SIG-M5 (cell line): Measurements from ENCODE around the gene PCED1B.
A peak's percentile ranks its signal among the peaks of the same experiment; 100 is the strongest.
"Not testable (repeated sequence)": the region's sequence is repeated elsewhere in the genome, so short reads cannot be mapped to it uniquely, and the experiment has no call there.

Experiments used
- DNase-seq: peaks from one replicate; lab custom pipeline; 2025; lab: John Stamatoyannopoulos, UW

PCED1B gene

DNA sequence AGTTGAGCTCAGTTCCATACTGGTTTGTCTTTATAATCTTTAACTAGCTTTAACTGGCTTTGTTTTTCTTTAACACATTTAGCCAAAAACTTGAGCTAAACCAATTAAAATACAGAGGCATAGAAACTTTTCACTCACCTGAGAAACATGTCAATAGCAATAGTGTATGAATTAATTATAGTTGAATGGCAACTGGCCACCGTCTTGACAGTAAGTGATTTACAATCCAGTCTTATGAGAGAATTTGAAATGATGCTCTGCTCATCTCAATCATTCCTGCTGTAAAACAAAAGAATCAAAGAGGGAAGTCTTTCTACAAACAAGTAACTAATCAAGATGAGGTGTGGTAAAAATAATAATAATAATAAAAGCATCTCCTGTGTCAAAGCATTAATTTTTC lies 86.9 kb downstream of the PCED1B start:
- DNase-seq, result no peak

GRCh38 chr12:47170281-47170680 lies 90.9 kb downstream of the PCED1B start:
- not testable (repeated sequence) for DNase-seq

DNA sequence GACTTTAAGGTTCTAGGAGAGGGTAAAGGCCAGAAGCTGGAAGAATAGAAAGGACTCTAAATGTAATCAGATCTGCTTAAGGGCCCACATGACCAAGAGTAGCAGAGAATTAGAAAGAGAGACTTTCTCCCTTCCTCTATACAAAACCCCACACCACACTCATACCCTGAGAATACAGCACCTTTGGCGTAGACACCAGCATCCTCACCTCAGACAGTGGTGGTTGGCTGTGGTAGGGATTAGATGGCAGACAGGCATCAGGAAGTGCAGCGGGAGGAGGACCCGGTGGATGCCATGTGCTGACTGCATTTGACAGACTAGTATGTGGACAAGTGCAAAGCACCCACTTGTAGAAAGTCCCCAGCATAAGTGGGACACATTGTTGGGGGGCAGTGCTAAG lies 98.6 kb downstream of the PCED1B start:
- no peak for DNase-seq

DNA sequence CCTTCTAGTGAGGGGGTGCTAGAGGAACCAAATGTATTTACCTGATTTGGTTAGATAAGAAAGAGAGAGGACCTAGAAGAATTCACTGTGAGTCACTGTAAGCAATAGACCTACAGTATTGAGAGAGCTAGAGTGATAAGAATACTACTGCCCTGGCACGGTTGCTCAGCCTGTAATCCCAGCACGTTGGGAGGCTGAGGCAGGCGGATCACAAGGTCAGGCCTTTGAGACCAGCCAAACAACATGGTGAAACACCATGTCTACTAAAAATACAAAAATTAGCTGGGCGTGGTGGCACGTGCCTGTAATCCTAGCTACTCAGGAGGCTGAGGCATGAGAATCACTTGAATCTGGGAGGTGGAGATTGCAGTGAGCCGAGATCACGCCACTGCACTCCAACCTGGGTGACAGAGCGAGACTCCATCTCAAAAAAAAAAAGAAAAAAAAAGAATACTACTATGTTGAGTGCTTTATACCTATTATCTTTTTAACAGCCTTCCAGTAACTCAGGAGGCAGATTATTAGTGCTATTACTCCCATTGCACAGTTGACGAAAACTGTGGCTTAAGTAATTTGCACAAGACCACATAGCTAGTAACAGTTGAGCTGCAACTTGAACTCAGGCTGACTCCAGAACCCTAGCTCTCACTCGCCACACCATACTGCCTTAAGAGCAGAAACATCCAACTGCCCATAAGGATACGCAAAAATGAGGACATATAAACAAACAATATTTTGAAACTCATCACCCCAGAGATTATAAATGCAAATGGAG lies 102.9 kb downstream of the PCED1B start:
- not testable (repeated sequence) for DNase-seq

DNA sequence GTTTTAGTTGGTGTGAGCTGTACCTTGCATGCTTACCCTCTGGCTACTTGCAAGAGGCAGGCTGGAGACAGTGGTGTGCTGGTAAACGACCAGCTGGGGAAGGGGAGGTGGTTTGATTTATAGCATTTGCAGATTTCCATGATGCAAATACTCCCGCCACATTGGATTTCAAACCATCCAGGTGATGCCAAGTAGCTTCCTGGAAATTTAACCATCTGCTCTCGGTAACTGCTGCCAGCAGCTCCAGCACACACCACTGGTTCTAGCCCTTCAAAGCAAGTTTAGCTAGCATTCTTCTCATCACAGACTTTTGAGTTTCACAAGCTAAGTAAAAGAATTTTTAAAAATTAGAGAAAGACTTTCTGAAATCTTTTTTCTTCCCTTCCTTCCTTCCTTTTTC lies 104.8 kb downstream of the PCED1B start:
- DNase-seq, result no peak

DNA sequence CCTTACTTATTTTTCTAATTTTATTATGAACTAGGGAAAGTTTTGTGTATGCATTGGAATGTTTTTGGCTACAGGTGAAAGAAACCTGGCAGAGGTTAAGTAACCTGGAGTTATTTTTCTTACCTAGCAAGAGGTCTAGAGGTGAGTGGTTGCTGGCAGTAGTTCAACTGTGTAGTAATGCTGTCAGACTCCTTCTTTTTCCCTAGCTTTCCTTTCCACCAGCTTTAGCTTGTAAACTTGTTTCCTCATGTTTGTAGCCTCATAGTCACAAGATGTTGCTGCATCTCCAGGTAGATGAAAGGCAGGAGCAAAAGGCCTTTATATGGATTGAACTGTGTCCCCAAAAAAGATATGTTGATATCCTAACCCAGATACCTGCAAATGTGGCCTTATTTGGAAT lies 105.4 kb downstream of the PCED1B start:
- no peak for DNase-seq

DNA sequence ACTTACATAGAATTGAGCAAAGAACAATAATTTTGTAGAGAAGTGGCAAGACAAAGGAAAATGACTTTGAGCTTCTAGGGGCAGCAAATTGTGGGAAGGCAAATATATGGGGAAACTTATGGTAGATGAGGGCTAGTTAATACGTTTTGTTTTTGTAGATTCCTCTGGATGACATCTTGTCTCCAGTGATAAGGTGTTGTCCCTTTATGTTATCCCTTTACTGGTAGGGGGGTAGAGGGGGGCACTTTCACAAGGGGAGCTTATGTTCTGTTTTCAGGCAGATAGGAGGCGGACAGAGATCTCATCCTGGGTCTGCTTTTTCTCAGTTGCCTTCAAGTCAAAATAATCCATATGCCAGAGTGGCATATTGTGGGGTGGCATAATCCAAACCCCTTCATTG lies 106.8 kb downstream of the PCED1B start:
- DNase-seq, result no peak

DNA sequence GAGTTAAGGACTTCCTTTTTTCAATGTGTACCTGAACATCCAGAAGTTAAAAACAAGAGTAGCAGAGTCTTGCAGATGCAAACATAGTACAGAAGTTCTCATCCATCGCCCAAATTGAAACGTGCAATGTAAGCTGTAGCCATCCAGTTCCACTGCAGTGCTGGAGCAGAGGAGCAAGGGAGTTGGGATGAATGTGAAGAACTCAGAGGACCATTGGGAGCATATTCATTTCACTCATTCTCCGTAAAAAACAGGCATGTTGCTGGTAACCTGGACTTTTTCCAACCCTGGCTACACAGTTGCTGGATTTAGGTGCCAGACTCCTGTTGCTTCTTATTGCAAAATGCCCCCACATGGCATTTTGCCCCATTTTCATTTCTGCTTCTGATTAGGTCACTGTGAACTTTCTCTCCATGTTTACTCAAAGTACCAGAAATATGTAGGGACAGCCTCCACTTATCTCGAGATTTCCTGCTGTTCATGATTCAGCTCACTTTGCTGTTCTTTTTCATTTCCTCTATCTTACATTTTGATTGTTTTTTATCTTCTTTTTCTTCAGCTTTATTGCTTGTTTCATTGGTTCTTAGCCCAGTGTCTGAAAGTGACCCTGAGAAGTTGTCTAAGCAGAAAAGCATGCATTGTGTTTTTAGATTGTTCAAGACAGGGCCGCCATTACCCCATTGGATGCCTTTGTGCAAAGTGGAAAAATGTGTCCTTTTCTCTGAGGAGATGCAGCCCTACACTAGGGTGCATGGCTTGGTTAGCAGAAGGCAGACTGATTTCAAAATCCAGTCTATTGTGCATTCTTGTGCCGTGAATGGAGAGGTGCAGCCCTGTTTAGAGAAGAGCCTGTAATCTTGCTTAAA lies 109.4 kb downstream of the PCED1B start:
- DNase-seq, result no peak

GRCh38 chr12:47189728-47190127 lies 110.3 kb downstream of the PCED1B start:
- DNase-seq, result no peak

DNA sequence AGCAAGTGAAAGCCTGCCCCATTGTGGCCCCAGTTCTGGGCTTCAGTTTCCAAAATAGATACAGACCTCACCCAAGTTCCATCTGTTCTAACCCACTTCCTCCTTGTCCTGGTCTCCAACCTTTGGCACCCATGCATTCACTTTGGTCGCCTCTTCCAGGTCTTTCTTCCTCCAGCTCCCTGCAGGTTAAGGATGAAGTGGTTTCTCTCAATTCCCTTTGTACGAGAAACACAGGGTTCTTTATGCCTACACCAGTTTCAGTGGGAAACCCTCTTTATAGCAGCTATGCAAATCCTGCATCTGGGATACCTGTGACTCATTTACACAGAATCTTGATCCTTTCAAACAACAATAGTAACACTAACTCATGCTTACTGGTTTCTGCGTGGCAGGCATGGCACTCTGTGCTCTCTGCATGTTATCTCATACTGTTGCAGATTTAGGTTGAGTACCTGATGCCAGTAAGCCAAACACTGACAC lies 110.9 kb downstream of the PCED1B start:
- no peak for DNase-seq

- no peak for DNase-seq
These were observed 111.5 kb downstream of the PCED1B start for GRCh38 chr12:47190905-47191304.

GRCh38 chr12:47192051-47192450 lies 112.6 kb downstream of the PCED1B start:
- DNase-seq, result no peak

- DNase-seq, result no peak
These were observed 113.6 kb downstream of the PCED1B start for GRCh38 chr12:47193066-47193465.

- DNase-seq, result no peak
These were observed 115.1 kb downstream of the PCED1B start for GRCh38 chr12:47194501-47194900.

DNA sequence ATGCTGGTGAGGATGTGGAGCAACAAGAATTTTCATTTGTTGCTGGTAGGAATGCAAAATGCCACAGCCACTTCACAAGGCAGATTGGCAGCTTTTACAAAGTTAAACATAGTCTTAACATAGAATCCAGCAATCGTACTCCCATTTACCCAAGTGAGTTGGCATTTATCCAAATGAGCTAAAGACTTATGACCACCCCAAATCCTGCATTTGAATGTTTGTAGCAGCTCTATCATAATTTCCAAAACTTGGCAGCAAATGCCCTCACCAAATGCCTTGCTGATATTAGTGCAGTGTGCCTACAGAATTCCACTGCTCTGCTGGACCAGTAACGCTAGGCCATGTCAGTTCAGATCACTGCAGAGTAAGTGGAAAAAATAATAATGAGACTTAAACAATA lies 121.0 kb downstream of the PCED1B start:
- no peak for DNase-seq

DNA sequence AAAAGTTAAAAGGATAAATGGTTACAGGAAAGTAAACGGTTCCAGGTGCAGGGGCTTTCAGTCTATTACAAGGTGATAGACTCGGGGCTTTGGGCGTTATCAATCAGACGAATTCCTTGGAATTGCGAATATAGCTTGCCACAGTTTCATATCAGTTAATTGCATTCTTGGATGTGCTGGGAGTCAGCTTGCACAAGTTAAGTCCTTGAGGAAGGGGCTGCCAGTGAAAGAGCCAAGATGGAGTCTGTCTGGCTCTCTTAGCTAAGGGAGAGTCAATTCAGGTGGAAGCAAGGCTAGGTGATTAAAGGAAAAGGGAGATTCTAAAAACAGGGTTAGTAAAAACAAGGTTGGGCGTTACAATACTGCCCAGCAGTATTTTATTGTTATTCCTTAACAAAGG lies 121.8 kb downstream of the PCED1B start:
- not testable (repeated sequence) for DNase-seq

DNA sequence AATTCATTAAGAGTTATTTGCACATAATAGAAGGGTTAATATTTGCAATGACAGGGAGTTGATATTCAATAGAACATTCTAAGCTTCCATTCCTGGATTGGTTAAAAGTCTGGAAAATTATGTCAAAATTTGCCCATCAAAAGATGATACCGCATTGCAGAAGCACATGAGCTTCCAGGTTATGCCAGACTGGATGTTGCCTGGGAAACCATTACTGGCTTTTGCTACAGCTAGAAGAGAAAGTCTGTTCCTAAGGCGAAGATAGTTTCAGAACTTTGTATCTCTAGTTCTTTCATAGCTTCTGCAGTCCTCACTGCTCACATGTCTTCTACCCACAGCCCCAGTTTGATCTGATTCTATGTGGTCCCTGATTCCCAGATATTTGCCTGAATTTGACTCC lies 122.8 kb downstream of the PCED1B start:
- DNase-seq, result no peak

DNA sequence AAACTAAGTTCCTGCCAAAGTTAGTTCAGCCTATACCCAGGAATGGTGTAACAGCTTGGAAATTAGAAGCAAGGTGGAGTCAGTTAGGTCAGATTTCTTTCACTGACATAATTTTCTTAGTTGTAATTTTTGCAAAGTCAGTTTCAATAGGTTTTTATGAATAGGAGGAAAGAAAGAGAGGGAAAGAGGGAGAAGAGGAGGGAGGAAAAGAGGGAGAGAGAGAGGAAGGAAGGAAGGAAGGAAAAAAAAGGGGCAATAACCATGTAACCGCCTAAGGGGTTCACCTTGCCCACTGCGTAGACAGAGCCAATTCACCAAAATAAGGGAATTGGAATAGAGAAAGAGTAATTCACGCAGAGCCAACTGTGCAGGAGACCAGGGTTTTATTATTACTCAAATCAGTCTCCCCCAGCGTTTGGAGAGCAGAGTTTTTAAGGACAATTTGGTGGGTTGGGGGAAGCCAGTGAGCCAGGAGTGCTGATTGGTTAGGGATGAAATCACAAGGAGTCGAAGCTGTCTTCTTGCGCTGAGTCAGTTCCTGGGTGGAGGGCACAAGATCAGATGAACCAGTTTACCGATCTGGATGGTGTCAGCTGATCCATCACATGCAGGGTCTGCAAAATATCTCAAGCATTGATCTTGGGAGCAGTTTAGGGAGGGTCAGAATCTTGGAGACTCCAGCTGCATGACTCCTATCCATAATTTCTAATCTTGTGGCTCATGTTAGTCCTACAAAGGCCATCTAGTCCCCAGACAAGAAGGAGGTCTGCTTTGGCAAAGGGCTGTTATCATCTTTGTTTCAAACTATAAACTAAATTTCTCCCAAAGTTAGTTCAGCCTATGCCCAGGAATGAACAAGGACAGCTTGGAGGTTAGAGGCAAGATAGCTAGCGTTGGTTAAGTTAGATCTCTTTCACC lies 126.4 kb downstream of the PCED1B start:
- no peak for DNase-seq

DNA sequence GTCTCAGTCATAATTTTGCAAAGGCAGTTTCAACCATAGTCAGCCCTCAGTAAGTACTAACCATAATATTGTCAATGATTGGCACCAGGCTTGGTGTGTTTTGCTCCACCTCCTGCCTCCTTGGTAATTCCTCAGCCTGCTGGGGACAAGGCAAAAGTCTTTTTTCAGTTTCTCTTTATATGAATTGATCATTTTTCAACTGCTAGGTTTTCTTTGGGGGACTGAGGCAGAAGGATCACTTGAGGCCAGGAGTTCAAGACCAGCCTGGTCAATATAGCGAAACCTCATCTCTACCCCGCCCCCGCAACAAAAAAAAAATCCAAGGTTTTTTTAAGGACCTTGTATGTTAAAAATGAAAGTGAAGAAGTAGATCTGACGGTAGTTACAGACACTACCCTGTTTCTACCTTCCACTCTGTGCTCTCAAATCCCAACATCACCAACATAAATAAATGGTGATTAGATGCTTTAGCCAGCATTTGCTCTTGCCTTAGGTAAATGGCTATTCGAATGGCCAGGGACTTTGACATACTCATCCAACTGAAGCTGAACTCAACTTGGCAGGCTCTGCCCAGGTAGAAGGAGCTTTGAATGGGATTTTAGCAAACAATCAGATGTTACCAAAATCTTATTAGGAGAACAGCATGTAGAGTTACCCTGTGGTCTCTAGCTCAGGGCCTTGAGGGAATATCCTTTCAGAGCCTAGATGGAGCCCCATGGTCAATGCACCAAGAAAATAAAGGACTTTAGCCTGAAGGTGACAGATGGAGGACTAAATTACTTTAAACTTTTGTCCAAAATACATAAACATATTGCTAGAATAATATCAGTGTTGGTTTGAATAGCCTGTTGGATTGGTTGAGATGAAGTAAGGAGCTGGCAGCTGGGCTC lies 127.3 kb downstream of the PCED1B start:
- DNase-seq, result no peak

DNA sequence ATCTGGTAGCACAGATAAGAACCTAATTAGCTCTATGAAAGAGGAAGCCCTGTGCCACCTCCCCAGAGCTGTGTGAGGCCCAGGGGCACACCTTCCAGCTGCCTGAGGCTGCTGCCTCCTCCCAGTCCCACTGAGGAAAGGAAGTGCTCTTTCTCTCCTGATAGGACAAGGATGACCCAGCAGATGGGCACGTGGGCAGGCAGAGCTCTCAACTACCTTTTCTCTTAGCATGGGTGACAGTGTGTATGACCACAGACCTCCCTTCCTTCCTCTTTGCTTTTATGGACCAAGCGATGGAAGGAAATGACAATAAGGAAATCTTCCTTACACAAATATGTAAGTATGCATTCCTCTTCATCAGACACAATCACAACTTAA lies 127.9 kb downstream of the PCED1B start:
- DNase-seq, result peak; percentile 88

DNA sequence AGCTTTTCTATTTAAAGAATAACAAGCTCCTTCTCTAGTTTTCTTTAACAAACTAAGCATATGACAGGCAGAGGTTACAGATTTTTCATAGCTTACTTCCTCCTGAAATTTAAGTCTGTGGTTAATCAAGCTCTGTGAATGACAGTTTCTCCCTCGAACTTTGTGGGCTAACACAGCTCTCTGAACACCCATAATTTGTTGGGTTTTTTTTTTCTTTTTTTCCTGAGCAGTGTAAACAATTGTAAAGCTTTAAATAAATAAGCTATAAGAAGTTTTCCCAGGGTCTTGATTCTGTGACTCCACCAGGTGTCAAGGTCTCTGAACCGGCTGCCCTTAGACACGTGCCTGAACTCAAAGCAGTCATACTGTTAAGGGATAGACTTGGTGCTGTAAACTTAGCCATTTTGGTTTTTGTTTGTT lies 128.4 kb downstream of the PCED1B start:
- DNase-seq, result peak; percentile 52
